Suprapubic skin (tissue), 3 donors: ENCODE results near the gene TMEM163.

Experiments used
- CTCF ChIP-seq, 2 donors: fragments of 200-600 bp in 1 of 2; fragments of 450-650 bp in 1 of 2; sonication (generic) in 1 of 2; IDR thresholded peaks; one replicate each; pipeline ENCODE4 v1.5.1; 2016 to 2019; ENCODE audit warnings: antibody characterized with exemption in 2 of 2, mild to moderate bottlenecking in 1 of 2, moderate library complexity in 1 of 2
- POLR2A ChIP-seq, 2 donors: fragments of 450-650 bp; IDR thresholded peaks; one replicate each; pipeline ENCODE4 v1.6.1; 2017; ENCODE audit warnings: antibody characterized with exemption in 2 of 2, mild to moderate bottlenecking in 2 of 2, moderate library complexity in 2 of 2

- TF ChIP-seq POLR2A (IDR thresholded peaks at IDR 0.05) (no peak), CTCF (IDR thresholded peaks at IDR 0.05) (no peak)
Observed at GRCh38 chr2:134553657-134554056, 165.1 kb downstream of the TMEM163 start.
